ENCODE data around the gene CCDC73.

DNA sequence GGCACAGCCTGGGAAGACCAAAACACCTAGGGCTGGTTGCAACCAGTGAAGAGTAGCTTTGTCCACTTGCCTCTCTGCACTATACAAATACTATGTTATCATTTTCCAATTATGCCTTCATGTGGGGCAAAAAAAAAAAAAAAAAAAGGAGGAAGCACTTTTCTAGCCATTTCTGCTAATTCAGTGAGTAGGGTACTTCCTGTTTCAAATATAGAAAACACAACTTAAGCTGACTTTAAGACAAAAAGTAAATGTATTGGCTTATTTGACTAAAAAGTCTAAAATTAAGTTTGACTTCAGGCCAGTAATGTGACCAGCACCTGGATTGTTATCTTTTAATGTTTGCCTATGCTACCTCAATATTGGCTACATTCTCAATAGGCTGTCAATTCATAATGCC lies 15.3 kb downstream of the CCDC73 start:
- TF ChIP-seq, protein P1, sequence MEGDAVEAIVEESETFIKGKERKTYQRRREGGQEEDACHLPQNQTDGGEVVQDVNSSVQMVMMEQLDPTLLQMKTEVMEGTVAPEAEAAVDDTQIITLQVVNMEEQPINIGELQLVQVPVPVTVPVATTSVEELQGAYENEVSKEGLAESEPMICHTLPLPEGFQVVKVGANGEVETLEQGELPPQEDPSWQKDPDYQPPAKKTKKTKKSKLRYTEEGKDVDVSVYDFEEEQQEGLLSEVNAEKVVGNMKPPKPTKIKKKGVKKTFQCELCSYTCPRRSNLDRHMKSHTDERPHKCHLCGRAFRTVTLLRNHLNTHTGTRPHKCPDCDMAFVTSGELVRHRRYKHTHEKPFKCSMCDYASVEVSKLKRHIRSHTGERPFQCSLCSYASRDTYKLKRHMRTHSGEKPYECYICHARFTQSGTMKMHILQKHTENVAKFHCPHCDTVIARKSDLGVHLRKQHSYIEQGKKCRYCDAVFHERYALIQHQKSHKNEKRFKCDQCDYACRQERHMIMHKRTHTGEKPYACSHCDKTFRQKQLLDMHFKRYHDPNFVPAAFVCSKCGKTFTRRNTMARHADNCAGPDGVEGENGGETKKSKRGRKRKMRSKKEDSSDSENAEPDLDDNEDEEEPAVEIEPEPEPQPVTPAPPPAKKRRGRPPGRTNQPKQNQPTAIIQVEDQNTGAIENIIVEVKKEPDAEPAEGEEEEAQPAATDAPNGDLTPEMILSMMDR (IDR thresholded peaks at IDR 0.05; ENCODE audit: low read depth, low read length), result no peak
- TF ChIP-seq EZH2phosphoT487 (IDR thresholded peaks at IDR 0.05; ENCODE audit: low read depth), result no peak
